Endothelial cell of umbilical vein (primary cell): Measurements from ENCODE around the gene C2CD3. TPM values are rescaled to one million over a fixed set of nuclear protein-coding genes. Genes with fewer than 3 reads are reported as not detected.

Experiments used
- BruUV-seq: library from RNA; stranded (reverse); fragments of 400-500 nt; replicated peaks from 2 replicates; lab custom pipeline; 2021; lab: Mats Ljungman, UMichigan
- CTCF ChIA-PET: fragments of 300-600, 350-600 bp; sonication (Branson Sonifier 250); formaldehyde crosslinking; loops from one replicate; lab custom pipeline; 2021; ENCODE audit warnings: antibody characterized with exemption, inconsistent platforms; lab: Charles Lee
- POLR2A ChIA-PET: fragments of 300-600, 350-600 bp; sonication (Branson Sonifier 250); formaldehyde crosslinking; loops from one replicate; lab custom pipeline; 2021; ENCODE audit warnings: antibody characterized with exemption, inconsistent platforms; lab: Charles Lee
- DNase-seq: peaks from one replicate; pipeline ENCODE4 v3.0.0-alpha.2; 2011; ENCODE audit warnings: low read depth, low spot score
- FAIRE-seq: peaks from 2 replicates; lab custom pipeline; 2011; peaks lifted over from hg19 to GRCh38; lab: Jason Lieb, UNC
- H2AFZ ChIP-seq: 2 replicates; pipeline ENCODE4 v1.6.0; 2012; ENCODE audit warnings: low read depth, low read length, control low read depth, inconsistent platforms
- H3K27ac ChIP-seq: 2 replicates; pipeline ENCODE4 v1.5.1; 2011; ENCODE audit warnings: low read depth, mild to moderate bottlenecking, control low read depth, low read length, moderate library complexity; ENCODE audit not compliant: insufficient read depth
- H3K27me3 ChIP-seq, 2 experiments: 2 replicates each; pipeline versions ENCODE4 v1.6.0 to v1.6.1; 2011; ENCODE audit warnings: low read length in 2 of 2, mixed read lengths in 1 of 2; ENCODE audit not compliant: control insufficient read depth in 2 of 2, insufficient read depth in 2 of 2
- H3K36me3 ChIP-seq, 2 experiments: 2 replicates in 1 of 2; 3 replicates in 1 of 2; pipeline ENCODE4 v1.5.1; 2011; ENCODE audit warnings: low read length in 2 of 2, mild to moderate bottlenecking in 1 of 2, moderate library complexity in 1 of 2; ENCODE audit not compliant: control insufficient read depth in 2 of 2, insufficient read depth in 2 of 2; ENCODE audit errors: extremely low read depth in 1 of 2
- H3K4me1 ChIP-seq: 3 replicates; pipeline ENCODE4 v1.5.1; 2011; ENCODE audit warnings: mild to moderate bottlenecking, low read length; ENCODE audit not compliant: control insufficient read depth, insufficient read depth; ENCODE audit errors: extremely low read depth
- H3K4me2 ChIP-seq: 2 replicates; pipeline ENCODE4 v1.6.1; 2011; ENCODE audit warnings: low read length, control low read depth, mixed read lengths; ENCODE audit not compliant: insufficient read depth
- H3K4me3 ChIP-seq, 3 experiments: fragments of 200-600 bp in 1 of 3; sonication (generic), shearing (Covaris generic) in 1 of 3; replicated peaks in 1 of 3; 2 replicates each; pipeline ENCODE4 v1.5.1; 2011 to 2016; ENCODE audit warnings: control low read depth in 3 of 3, low read length in 3 of 3, mild to moderate bottlenecking in 2 of 3, inconsistent platforms in 1 of 3, low read depth in 1 of 3, moderate library complexity in 1 of 3; ENCODE audit not compliant: insufficient read depth in 1 of 3
- H3K79me2 ChIP-seq: 2 replicates; pipeline ENCODE4 v1.6.0; 2012; ENCODE audit warnings: low read length, inconsistent platforms; ENCODE audit not compliant: control insufficient read depth, insufficient read depth
- H3K9ac ChIP-seq: replicated peaks from 2 replicates; pipeline ENCODE3; 2011; ENCODE audit warnings: low read length, control low read depth; ENCODE audit not compliant: insufficient read depth; ENCODE audit errors: extremely low read depth
- H3K9me1 ChIP-seq: replicated peaks from 3 replicates; pipeline ENCODE4 v1.6.0; 2011; ENCODE audit warnings: mild to moderate bottlenecking, low read length; ENCODE audit not compliant: control insufficient read depth, insufficient read depth; ENCODE audit errors: extremely low read depth
- H3K9me3 ChIP-seq: replicated peaks from 2 replicates; pipeline ENCODE4 v1.5.1; 2012; ENCODE audit warnings: low read length, inconsistent platforms; ENCODE audit not compliant: control insufficient read depth, insufficient read depth
- H4K20me1 ChIP-seq: replicated peaks from 2 replicates; pipeline ENCODE3; 2011; ENCODE audit warnings: mild to moderate bottlenecking, low read length; ENCODE audit not compliant: control insufficient read depth, insufficient read depth; ENCODE audit errors: extremely low read depth
- CTCF ChIP-seq, 2 donors: IDR thresholded peaks; 1 replicate in 1 of 2; 2 replicates in 1 of 2; pipeline ENCODE4 v1.5.1; 2011; ENCODE audit warnings: low read length in 2 of 2, mild to moderate bottlenecking in 2 of 2, moderate library complexity in 2 of 2, control low read depth in 1 of 2, inconsistent platforms in 1 of 2, low read depth in 1 of 2; ENCODE audit not compliant: insufficient read depth in 1 of 2; ENCODE audit errors: extremely low read depth in 1 of 2
- EZH2 ChIP-seq: IDR thresholded peaks from 2 replicates; pipeline ENCODE4 v1.6.1; 2012; ENCODE audit warnings: borderline replicate concordance, low read depth, mild to moderate bottlenecking, moderate library complexity, low read length, inconsistent platforms; ENCODE audit not compliant: severe bottlenecking
- FOS ChIP-seq: IDR thresholded peaks from 2 replicates; pipeline ENCODE4 v1.6.1; 2011; ENCODE audit warnings: mild to moderate bottlenecking, low read length, moderate library complexity, borderline replicate concordance; ENCODE audit not compliant: insufficient read depth
- GATA2 ChIP-seq: IDR thresholded peaks from 2 replicates; pipeline ENCODE4 v1.7.0; 2011; ENCODE audit warnings: low read depth, mild to moderate bottlenecking, moderate library complexity, mixed read lengths, low read length; ENCODE audit not compliant: insufficient read length, insufficient read depth
- JUN ChIP-seq: IDR thresholded peaks from 2 replicates; pipeline ENCODE4 v1.6.1; 2011; ENCODE audit warnings: borderline replicate concordance, low read depth; ENCODE audit not compliant: insufficient read length, insufficient read depth
- MYC ChIP-seq: IDR thresholded peaks from one replicate; pipeline ENCODE4 v1.6.1; 2011; ENCODE audit warnings: mild to moderate bottlenecking, low read depth, low read length
- POLR2A ChIP-seq: IDR thresholded peaks from 2 replicates; pipeline ENCODE4 v1.6.1; 2012; ENCODE audit warnings: low read depth, mild to moderate bottlenecking, control low read depth, low read length
- POLR2AphosphoS5 ChIP-seq: IDR thresholded peaks from 2 replicates; pipeline ENCODE4 v1.6.1; 2012; ENCODE audit warnings: low read depth, mild to moderate bottlenecking, control low read depth, low read length, moderate library complexity; ENCODE audit not compliant: insufficient read depth
- dilution Hi-C: fragments of 300-500 bp; cut with MboI; formaldehyde crosslinking; loops from one replicate; pipeline ENCODE4 v1.15.0; 2019; ENCODE audit warnings: low sequenced_read_pairs; ENCODE audit not compliant: extremely low pct_ligation_motif_present
- intact Hi-C: fragments of 100-400 bp; cut with micrococcal nuclease; formaldehyde crosslinking; loops from one replicate; pipeline ENCODE4 v1.10.0; 2022
- polyA plus RNA-seq, 4 experiments: library from polyadenylated mRNA; depleted of rRNA in 3 of 4; stranded (reverse) in 3 of 4; unstranded in 1 of 4; fragments of >200 nt; gene quantifications; 2 replicates each; pipeline versions ENCODE4 v1.2.1 to v1.2.3, GENCODE V29; 2011 to 2012; ENCODE audit warnings: missing spikeins in 1 of 4
- total RNA-seq: library from RNA; stranded (reverse); gene quantifications from 2 replicates; pipeline ENCODE4 v1.2.3, GENCODE V29; 2021
- TF ChIP-seq, protein P1 (sequence below): IDR thresholded peaks from 2 replicates; pipeline ENCODE4 v1.6.1; 2011; ENCODE audit not compliant: insufficient read depth, insufficient read length

C2CD3 gene
- total and polyA plus RNA-seq, 2 donors (not counting 3 experiments of a cell fraction or from before 2014, with no cell fraction given): 12.9 to 36.6 TPM

DNA sequence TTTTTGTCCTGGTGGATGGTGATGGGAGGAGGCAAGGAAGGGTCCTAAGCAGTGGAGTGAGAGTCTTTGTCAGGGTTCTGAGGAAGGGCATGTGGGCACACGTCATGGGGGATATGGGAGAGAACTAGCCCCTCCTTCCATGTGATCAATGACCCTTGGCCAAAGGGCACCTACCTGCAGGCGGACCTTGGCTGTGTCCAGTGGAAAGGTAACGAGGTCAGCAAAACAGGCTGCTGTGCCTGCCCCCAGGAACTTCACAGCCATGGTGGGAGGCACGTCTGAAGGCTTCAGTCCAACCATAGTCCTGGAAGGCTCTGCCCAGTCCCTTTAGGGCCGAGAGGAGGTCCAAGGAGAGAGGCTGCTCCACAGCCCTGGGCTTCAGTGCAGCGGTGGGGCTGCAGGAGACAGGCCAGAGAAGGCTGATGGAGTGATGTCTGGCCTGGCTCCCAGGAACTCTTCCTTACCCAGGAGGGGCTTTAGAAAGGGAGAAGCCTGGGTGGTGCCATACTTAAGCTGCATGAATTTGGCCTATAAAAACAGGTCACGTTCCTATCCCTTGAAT lies 164.0 kb downstream of the C2CD3 start:
- ChIA-PET POLR2A (no interaction called here), CTCF (interaction anchor here (0.6 kb wide), 1 partner anchor 619 kb away, joined by 3 read pairs; no protein-coding TSS in a partner anchor)
- no peaks in the 10 kb centered on the region for H3K9me3 ChIP-seq
- no peaks in the 10 kb centered on the region for H4K20me1 ChIP-seq
- no peak overlapping the region for H3K4me3 ChIP-seq
- H3K9me1 ChIP-seq: no peaks in the 10 kb centered on the region
- H3K4me1 ChIP-seq: no peaks in the 10 kb centered on the region
- no peak for DNase-seq
- no peak overlapping the region for H3K27ac ChIP-seq
- dilution Hi-C loops: no loop called here
- no TSS peak for BruUV-seq
- intact Hi-C loops: no loop called here
- no peak for FAIRE-seq
- no peaks in the 10 kb centered on the region for H3K36me3 ChIP-seq
- no peaks in the 10 kb centered on the region for H3K79me2 ChIP-seq
- no peaks in the 10 kb centered on the region for H3K27me3 ChIP-seq
- H2AFZ ChIP-seq: no peak overlapping the region
- H3K9ac ChIP-seq: no peak overlapping the region
- no peak for TF ChIP-seq POLR2A
- no peak for TF ChIP-seq POLR2AphosphoS5
- H3K4me2 ChIP-seq: no peak overlapping the region

DNA sequence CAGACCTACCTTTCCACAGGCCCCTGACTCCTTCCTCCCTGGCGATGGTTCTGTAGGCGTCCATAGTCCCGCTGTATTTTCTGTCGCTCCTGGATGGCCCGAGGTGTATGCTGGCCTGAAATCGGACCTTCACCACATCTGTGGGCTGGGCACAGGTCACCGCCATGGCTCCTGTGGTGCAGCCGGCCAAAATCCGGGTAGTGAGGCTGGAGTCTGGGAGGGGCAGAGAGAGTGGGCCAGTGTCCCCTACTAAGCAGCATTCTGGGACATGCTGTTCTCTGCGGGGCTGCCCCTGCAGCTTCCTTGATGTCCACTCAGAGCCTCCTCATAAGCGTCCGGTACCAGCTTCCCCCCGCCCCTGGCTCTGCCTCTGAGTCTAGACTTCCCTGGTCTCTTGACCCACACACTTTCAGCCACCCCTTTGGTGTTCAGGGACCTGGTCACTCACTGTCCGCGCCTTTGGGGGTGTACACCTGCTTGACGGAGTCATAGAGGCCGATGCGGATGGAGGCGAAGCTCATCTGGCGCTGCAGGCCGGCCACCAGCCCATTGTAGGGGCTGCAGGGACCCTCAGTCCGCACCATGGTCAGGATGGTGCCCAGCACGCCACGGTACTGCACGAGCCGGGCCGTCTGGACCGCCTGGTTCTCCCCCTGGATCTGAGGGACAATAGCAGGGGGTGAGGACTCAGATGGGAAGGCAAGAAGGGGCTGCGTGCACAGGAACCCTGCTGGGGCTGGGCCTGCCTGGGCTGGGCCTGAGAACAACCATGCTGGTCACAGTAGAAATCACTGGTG lies 164.9 kb downstream of the C2CD3 start:
- H3K36me3 ChIP-seq: no peaks in the 10 kb centered on the region
- H2AFZ ChIP-seq: no peak overlapping the region
- no peak overlapping the region for H3K9ac ChIP-seq
- no peak for TF ChIP-seq GATA2
- TF ChIP-seq JUN: no peak
- TF ChIP-seq FOS: no peak
- no peak for TF ChIP-seq CTCF (IDR thresholded peaks at IDR 0.05; ENCODE audit: extremely low read depth in 1 of 2, insufficient read depth in 1 of 2, low read depth in 1 of 2, low read length in 2 of 2)
- TF ChIP-seq, protein P1, sequence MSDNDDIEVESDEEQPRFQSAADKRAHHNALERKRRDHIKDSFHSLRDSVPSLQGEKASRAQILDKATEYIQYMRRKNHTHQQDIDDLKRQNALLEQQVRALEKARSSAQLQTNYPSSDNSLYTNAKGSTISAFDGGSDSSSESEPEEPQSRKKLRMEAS: no peak
- TF ChIP-seq MYC: no peak
- no peak for TF ChIP-seq EZH2
- TF ChIP-seq POLR2A: no peak
- TF ChIP-seq POLR2AphosphoS5: no peak
- no TSS peak for BruUV-seq
- no peak overlapping the region for H3K27ac ChIP-seq
- H3K27me3 ChIP-seq: no peaks in the 10 kb centered on the region
- ChIA-PET POLR2A (no interaction called here), CTCF (no interaction called here)
- no peak overlapping the region for H3K4me3 ChIP-seq
- FAIRE-seq: no peak
- no peaks in the 10 kb centered on the region for H3K4me1 ChIP-seq
- intact Hi-C loops (no loop called here), dilution Hi-C loops (no loop called here)
- no peaks in the 10 kb centered on the region for H3K79me2 ChIP-seq
- no peaks in the 10 kb centered on the region for H3K9me1 ChIP-seq
- no peak overlapping the region for H3K4me2 ChIP-seq
- DNase-seq: no peak
- no peaks in the 10 kb centered on the region for H4K20me1 ChIP-seq
- H3K9me3 ChIP-seq: no peaks in the 10 kb centered on the region
